Activated CD8-positive, alpha-beta memory T cell treated with anti-CD3 and anti-CD28 coated beads for 1 hour (primary cell): ENCODE results near the gene FXR1.
"Not testable (repeated sequence)": the region's sequence is repeated elsewhere in the genome, so short reads cannot be mapped to it uniquely, and the experiment has no call there.

Source experiments
- DNase-seq, 2 donors: peaks; one replicate each; pipeline ENCODE4 v3.0.0-alpha.2; 2020; ENCODE audit warnings: low read depth in 1 of 2; ENCODE audit errors: extremely low read depth in 1 of 2

FXR1 gene

GRCh38 chr3:181003469-181003868 is 91.0 kb downstream of the FXR1 start:
- not testable (repeated sequence) for DNase-seq

DNA sequence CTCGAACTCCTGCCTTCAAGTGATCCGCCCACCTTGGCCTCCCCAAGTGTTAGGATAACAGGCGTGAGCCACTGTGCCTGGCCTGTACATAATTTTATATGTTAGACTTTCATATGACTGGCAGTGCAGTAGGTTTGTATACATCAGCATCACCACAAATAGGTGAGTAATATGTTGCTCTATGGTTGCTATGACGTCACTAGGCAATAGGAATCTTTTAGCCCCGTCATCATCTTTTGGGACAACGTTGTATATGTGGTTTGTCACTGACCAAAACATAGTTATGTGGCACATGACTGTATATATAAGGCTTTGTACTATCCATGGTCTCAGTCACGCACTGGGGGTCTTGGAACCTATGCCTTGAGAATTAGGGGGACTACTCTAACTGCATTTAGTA is 94.1 kb downstream of the FXR1 start:
- DNase-seq = no peak

DNA sequence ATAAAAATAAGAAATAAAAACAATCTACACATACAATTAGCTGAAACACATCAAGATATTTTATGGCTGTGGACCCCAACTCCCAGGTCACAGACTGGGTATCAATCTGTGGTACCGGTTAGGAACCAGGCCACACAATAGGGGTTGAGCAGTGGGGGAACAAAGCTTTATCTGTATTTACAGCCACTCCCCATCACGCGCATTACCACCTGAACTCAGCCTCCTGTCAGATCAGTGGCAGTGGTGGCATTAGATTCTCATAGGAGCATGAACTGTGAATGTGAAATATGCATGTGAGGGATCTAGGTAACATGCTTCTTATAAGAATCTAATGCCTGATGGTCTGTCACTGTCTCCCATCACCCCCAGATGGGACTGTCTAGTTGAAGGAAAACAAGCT is 94.8 kb downstream of the FXR1 start:
- no peak for DNase-seq

- no peak for DNase-seq
These were observed 96.3 kb downstream of the FXR1 start for GRCh38 chr3:181008796-181009195.

- no peak for DNase-seq
These were observed 96.8 kb downstream of the FXR1 start for GRCh38 chr3:181009225-181009624.

DNA sequence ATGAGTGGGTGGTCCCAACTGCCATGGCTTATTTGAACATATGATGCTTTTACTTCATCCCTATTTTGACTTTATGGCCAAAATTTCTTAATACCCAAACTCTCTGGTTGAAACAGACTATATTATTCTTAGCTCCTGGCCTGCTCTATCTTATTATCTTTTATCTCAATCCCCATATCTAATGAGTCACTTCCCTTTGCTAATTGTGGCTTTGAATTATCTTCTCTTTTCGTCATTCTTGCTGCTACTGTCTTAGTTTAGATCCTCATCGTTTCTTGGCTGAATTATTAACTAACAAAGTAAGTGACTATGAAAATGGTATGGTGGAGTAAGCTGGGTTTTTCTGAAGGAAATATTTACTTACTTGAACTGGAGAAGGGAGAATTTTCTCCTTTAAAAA is 105.2 kb downstream of the FXR1 start:
- DNase-seq = no peak

DNA sequence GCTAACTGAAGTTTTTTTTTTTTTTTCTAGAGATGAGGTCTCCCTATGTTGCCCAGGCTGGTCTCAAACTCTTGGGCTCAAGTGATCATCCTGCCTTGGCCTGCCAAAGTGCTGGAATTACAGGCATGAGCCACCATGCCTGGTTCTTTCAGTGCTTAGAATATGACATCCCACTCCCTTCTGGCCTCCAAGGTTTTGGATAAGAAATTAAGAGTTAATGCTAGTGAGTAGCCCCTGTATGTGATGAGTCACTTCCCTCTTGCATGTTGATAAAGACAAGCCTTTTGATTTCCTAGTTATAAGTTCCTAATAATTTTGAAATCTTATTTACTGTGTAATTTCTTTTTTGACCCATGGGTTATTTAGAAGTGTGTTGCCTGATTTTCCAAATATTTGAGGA is 112.7 kb downstream of the FXR1 start:
- no peak for DNase-seq

GRCh38 chr3:181030948-181031347 is 118.5 kb downstream of the FXR1 start:
- no peak for DNase-seq
